Ramos (cell line): ENCODE data around the gene VAPB.
"Not testable (repeated sequence)": the region's sequence is repeated elsewhere in the genome, so short reads cannot be mapped to it uniquely, and the experiment has no call there.

ENCODE experiments used
- in situ Hi-C: fragments of 300-500 bp; cut with MboI; formaldehyde crosslinking; loops from one replicate; pipeline ENCODE4 v1.14.3; 2022; ENCODE audit warnings: low sequenced_read_pairs; ENCODE audit not compliant: unreplicated experiment

VAPB gene

GRCh38 chr20:58388882-58389323, at the start of gene VAPB:
Gene VAPB (plus strand): TSS chr20:58389229. CDS start chr20:58389460, 231 bp downstream.
- in situ Hi-C loops, result no loop called here

GRCh38 chr20:58339741-58340140, 49.3 kb upstream of the VAPB start:
- in situ Hi-C loops, result no loop called here

GRCh38 chr20:58340151-58340550, 48.9 kb upstream of the VAPB start:
- in situ Hi-C loops, result no loop called here

DNA sequence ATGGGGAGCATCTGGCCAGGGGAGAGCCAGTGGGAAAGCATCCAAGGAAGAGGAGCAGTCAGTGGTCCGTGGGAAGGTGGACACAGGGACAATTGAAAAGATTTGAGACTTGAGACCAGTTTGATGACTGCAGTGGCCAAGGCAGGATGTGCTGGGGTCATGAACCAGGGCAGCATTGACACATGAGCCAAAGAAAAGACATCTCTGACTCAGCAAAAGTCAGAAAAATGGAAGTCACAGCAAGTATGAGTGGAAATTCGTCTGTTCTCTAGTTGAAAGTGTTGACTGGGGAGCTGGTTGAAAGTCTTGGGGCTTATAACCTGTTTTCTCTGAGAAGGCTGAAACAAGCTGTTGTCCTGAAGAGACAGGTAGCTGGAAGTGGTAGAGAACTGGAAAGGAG, 48.2 kb upstream of the VAPB start:
- in situ Hi-C loops, result no loop called here

DNA sequence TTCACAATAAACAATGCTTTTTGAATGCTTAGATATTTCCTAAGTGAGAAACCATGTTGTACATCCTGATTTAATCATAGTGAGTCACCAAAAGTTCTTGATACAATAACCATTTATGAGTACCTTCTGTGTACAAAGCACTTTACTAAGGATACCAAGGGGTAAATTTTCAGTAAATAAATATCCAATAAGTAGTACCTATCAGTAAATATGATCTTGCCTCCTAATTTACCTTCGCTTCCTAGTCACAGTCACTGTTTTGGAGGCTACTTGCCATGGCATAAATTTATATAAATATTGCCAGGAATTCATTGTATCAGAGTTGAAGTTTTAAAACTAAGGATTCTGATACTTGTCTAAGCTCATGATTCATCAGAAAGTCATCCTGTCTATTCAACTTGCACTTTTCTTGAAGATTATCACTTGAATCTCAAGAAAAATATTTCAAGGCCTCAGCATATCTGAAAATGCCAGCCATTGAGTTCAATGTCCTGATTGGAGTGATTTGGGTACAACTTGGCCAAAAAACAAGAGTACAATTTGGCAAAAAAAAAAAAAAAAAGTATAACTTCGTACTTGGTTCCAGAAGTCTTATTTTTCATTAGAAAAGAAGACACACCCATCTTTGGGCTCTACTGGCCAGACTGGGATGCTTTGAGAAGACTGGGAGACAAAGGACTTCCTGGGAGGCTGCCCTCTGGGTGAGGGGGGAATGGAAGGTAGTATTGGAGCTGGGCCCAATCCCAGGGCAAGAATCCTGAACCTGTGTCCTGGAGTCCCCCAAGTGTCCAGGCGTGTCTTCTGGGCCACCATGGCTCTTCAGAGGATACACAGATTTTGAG, 46.7 kb upstream of the VAPB start:
- in situ Hi-C loops, result no loop called here

GRCh38 chr20:58344741-58345140, 44.3 kb upstream of the VAPB start:
- in situ Hi-C loops, result no loop called here

DNA sequence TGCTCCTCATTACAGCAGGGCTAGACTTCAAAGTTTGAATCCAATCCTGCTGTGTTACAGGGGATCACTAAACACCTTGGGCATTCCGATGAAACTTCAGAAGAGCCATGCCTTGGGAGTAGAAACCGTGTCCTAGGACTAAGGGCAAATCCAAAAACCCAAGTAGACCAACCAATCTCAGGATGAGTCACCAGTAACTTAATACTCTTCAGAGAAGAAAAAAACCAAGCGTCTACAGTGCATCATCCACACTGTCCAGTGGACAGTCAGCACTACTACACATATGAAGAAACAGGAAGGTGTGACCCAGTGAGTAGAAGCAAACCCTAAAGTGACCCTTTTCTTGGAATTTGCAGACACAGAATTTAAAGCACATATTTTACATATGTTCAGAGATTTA, 39.5 kb upstream of the VAPB start:
- in situ Hi-C loops, result no loop called here

GRCh38 chr20:58352468-58352867, 36.6 kb upstream of the VAPB start:
- in situ Hi-C loops, result no loop called here

- in situ Hi-C loops, result no loop called here
Observed at GRCh38 chr20:58359441-58359840, 29.6 kb upstream of the VAPB start.

- in situ Hi-C loops, result no loop called here
Observed at GRCh38 chr20:58360936-58361335, 28.1 kb upstream of the VAPB start.

DNA sequence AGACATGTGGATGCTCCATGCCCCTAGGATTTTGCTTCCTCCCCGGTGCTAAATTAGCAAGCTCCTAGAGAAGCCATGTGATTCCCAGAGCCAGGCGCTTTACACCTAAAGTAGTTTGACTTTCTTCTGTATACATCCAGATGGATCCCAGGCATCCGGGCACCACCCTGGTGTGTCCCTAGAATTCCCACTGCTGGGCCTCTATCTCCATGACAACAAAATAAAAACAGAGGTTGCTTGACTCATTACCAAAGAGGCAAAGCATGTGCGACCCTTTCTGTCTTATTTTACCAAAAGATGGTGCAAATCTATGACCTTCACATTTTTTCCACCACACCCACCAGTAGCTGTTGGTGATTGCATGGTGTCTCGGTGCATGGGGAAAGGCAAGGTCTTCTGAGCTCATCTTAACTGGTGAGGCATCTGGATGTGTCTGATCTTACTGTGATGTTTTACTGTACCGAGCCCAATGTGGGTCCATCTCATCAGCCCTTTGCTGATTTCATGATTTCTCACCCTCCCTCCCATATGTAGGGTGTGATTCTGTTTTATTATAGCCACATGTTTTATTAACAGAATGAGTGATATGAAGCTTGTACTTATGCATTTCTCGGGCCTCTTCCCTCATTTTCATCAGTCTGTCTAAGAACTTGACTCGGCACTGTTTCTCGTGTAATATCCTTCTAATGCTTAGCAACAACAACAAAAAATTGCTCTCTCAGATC, 27.4 kb upstream of the VAPB start:
- in situ Hi-C loops, result no loop called here

GRCh38 chr20:58362206-58362516, 26.9 kb upstream of the VAPB start:
- in situ Hi-C loops, result no loop called here

DNA sequence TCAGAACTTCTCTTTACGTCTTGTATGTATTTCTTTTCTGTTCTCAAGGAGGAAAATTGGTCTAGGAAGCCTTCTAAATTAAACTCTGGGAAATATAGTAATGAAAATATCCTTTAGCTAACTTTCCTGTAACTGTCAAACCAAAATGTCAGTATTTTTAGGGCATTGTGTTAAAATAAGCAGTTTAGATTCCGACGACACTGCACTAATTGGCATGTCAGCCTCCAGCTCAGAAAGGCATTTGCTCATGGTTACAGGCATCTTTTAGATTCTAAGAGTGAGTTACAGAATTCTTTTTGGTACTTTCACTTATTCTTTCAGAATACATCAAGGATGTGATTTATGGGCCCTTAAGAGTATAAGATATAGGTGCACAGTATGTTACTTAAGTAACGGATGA, 26.1 kb upstream of the VAPB start:
- in situ Hi-C loops, result no loop called here

DNA sequence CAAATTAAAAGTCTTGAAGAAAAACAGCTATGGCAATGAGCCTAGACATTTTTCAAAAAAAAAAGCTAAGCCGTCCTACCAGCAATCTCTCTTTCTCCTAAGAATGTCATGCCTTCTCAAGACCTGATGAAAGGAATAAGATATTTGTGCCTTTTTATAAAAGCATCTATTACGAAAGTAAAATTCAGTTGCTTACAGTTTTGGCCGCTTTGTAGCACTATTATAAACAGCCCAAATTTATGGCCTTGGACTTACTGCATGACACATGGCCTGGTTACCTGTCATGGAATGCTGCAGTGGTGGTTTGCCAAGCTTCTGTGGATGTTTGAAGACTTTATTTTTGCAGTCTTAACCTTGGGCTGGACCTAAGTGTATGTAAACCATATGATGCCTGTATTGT, 22.2 kb upstream of the VAPB start:
- in situ Hi-C loops, result no loop called here

DNA sequence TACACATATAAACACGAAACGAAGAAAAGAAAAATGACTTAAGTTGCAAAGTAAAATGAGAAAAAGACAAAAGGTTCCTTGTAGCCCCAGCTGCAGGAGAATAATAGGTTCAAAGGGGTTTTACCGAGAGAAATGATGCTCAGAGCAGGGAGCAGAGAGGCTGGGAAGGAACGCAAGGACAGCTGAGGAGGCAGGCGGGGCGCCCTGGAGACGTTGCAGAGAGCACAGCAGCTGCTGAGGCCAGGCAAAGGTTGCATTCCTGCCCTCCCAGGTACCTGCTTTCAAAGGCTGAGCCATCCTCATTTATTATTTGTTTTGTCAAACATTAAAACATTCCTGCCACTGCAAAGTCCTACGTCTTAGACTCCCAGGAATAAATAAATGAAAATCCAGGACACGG, 16.2 kb upstream of the VAPB start:
- in situ Hi-C loops, result no loop called here

- in situ Hi-C loops, result not testable (repeated sequence)
Observed at GRCh38 chr20:58373296-58373695, 15.7 kb upstream of the VAPB start.

GRCh38 chr20:58374027-58374850, 14.8 kb upstream of the VAPB start:
- in situ Hi-C loops, result no loop called here

DNA sequence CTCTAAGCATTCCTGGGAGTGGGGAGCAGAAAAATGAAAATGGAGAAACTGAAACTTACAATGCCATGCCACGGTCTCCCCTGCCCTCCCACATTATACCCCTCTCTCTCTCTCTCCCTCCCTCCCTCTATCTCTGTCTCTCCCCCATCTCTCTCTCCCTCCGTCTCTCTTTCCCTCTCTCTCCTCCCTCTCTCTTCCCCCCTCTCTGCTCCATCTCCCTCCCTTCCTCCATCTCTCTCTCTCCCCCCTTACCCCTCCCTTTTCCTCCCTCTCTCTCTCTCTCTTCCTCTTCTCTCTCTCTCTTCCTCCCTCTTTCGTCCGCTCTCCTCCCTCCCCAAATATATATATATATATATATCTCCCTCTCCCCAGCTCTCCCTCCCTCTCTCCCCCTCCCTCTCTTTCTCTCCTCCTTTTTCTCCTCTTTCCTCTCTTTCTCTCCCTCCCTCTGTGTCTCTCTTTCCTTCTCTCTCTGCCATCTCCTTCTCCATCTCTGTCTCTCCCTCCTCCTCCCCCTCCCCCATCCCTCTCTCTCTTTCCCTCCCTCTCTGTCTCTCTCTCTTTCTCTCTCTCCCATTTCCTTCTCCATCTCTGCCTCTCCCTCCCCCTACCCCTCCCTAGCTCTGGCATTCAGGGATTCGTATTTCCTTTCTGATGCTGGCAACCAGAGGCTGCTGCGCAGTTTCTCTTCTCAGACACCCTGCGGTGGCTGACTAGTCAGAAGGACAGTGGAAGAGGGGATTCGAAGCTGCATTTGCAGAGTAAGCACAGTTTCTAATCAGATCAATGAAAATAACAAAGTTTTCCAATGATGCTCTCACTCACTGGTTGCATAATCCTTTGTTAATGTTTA, 13.9 kb upstream of the VAPB start:
- in situ Hi-C loops, result no loop called here

DNA sequence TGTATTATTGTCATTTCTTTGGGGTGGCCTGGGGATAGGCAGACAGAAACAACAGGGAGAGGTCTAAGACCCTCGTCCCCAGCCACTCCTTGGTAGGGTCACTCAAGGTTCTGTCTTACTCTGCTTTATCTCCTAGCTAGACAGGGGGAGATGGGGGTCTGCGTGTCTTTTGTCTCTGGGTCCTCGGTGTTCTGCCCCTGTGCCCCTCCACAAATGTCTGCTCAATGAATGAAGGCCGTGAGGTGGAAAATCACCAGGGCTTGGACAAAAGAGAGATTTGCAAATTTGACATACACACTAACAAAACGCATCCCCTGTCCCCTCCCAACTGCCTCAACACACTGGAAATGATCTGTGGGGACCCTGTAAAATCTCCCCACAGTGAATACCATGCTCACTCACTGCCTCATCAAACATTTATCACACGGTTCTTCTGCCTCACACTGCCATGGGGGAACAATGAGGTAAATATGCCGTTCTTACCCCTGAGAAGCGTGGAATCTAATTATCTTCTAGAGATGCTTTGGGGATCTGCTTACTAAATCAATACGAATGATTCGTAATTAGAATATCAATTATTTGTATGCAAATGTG, 13.2 kb upstream of the VAPB start:
- in situ Hi-C loops, result no loop called here

DNA sequence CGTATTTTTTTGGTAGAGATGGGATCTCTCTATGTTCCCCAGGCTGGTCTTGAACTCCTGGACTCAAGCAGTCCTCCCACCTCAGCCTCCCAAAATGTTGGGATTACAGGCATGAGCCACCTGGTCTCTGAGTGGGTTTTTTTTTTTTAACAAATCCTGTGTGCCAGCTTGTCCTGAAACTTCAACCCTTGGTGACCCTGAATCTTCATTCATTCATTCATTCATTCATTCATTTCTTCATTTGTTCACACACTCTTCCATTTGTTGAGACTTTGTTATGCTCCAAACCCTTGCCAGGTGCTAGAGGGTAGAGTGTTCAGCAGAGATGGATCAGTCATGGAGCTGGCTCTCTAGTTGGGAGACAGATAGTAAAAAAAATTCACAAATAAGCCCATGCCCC, 12.0 kb upstream of the VAPB start:
- in situ Hi-C loops, result no loop called here
